Epidermal melanocyte (primary cell): ENCODE results near the gene ADGRG6.
"Not testable (repeated sequence)": the region's sequence is repeated elsewhere in the genome, so short reads cannot be mapped to it uniquely, and the experiment has no call there.

ENCODE experiments used
- DNase-seq: peaks from one replicate; pipeline ENCODE4 v3.0.0; 2011; ENCODE audit warnings: low spot score; ENCODE audit not compliant: insufficient read length

Gene ADGRG6

DNA sequence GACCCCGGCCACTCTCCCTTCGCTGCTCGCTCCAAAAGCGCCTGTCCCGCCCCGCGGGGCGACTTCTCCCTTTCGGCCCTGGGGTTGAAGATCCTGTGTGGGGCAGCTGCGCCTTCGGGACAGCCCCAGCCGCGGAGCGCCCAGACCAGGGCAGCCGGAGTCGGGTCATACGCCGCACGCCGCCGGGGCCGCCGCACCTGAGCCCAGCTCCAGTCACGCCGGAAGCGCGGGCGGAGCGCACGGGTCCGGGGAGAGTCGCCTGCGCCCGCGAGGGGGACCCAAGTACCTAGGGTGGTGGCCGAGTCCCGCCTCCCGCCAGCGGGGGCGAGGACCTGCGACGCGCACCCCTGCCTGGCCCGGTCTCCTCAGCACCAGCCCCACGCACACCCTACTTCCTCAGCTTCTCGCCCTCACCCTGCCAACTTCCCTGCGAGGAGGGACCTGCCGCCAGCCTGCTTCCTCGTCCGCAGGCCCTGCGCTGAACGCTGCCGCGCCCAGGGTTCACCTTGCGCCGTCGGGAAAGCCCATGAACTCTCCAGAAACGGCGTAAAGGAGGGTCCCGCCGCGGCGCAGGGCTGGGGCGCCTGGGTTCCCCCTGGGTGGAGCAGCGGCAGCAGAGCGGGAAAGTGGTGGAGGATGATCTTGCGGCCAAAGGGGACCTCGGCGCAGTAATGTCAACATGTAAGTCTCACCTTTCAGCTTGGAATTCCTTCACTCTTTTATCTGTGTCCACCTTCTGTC, at the start of gene ADGRG6:
ADGRG6 (plus strand) TSS at position 357 of the 741 bp plus-strand sequence; CDS start at position 680, 323 bp downstream.
- DNase-seq: no peak

DNA sequence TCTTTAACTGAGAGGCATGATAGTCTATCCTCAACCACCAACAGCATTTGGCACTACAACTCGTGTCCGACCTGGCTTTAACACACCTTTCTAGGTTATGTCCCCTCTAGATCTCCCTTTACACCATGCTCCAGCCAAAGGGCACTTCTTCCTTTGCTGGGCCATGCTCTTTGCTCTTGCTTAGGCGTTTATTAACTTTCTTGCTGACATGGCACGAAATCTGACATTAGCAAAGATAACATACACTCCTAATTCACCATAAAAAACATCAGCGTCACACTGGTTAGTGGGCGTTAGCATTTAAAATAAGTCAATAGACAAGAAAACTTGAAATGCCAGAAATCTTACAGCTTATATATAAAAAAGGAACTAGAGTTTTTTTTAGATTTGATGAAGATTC, 47.3 kb upstream of the ADGRG6 start:
- no peak for DNase-seq

DNA sequence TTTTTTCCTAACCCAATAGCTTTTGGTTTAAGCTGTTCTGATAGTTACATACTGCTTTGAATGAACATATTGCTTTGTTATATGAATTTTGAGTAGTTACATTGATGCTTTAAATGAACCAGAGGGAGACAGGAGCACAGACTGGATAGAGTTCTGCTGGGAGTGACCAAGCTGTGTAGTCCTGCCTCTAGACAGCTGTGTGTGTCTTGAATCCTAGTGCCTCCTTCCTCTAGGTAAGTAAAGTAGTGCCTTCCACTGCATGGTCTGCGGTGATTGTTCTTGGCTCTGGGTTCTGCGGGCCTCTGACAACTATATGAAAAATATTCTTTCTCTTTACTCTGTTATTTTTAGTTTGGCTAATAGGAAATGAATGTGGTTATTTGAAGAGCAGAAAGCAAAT, 46.0 kb upstream of the ADGRG6 start:
- no peak for DNase-seq

DNA sequence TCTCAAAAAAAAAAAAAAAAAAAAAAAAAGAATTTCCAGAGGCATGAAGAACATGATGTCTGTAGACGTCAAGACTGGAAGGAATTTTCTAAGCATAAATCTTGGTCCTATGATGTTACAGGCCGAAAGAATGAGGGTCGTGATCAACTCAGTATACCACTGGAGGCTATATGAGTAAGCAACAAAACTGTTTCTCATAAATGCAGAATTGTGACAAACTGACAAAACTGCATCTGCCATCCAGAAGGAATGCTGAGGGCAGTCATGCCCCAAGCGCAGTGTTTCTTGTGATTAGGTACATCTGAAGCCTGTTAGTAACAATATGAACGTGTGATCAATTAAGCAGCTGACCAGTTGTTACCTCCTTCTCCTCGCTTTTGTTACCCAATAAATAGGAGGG, 43.5 kb upstream of the ADGRG6 start:
- DNase-seq: no peak

DNA sequence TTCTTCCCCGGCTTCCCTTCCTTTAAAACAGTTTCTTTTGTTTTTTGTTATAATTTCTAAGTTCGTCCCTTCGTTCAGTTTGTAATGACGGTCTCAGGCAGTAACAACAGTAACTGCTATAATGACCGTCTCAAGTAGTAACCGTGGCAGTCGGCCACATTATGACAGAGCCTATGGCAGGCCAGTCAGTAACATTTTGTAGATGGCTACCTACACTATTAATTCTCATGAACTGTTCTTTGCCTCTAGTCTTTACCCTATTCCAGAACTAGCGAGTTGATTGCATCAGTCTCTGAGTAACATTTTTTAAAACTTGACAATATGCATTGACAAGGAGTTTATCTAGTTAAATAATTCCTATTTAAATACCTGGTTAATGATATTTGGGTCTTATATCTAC, 43.0 kb upstream of the ADGRG6 start:
- DNase-seq: no peak

- DNase-seq: no peak
Observed at GRCh38 chr6:142260748-142261147, 41.1 kb upstream of the ADGRG6 start.

DNA sequence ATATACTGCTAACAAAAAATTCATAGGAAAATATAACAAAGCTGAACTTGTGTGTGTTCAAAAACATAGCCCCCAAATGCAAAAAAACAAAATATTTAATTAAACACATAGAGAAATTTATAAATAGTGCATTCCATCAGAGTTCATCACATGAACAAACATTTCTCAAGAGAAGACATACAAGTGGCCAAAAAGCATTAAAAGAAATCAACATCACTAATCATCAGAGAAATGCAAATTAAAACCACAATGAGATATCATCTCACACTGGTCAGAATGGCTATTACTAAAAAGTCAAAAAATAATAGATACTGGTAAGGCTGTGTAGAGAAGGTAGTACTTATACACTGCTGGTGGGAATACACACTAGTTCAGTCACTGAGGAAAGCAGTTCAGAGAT, 39.6 kb upstream of the ADGRG6 start:
- no peak for DNase-seq

GRCh38 chr6:142265476-142265875, 36.3 kb upstream of the ADGRG6 start:
- DNase-seq: no peak

- no peak for DNase-seq
Observed at GRCh38 chr6:142266060-142266459, 35.7 kb upstream of the ADGRG6 start.

GRCh38 chr6:142271476-142271875, 30.3 kb upstream of the ADGRG6 start:
- DNase-seq: no peak

DNA sequence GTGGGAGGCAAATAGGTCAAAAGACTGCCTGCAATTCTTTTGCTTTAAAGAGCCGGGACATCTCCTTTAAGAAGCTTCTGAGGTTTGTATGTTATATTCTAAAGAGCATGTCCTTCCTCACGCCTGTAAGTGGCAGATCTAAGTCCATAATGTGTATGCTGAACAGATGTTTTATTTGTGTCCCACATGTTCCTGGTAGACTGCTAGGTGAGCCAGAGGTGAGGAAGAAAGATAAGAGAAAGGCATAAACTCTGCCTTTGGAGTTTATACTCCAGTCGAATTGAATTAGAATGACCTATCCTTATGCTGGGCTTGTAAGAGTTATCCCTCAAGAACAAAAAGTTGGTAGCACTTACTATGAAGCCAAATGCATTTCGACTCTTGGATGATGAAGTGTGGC, 27.2 kb upstream of the ADGRG6 start:
- no peak for DNase-seq

DNA sequence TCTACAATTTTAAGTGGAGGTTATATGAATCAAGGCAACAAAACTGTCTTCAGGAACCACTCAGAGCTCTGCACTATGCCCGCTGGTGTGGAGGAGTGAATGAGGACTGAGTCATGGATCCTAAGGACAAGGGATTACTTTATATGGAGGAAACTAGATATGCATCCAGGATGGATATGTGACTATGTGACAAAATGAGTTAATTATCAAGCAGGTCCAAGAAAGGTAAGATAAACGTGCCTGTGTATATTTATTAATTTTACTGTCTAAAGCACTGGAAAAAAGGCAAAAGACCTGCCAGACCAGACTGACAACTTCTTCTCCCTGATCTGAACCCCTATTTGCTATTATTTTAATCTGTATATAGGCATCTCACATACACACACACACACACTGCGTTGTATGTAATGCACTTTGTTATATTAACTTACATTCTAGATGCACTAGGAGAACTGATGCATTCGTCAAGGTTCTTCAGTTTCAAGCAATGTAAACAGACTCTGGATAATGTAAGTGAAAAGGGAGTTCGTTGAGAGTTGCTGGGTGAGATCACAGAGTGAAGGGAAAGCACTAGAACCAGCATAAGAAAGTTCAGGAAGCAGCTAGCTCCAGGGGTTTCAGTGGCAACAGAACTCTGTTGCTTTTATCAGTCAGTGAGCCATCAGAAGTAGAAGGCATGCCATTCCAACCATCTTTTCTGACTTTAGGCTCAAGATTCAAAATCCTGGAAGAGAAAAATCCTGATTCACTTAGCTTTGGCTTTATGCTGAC, 26.4 kb upstream of the ADGRG6 start:
- no peak for DNase-seq

GRCh38 chr6:142276256-142276655, 25.6 kb upstream of the ADGRG6 start:
- no peak for DNase-seq

DNA sequence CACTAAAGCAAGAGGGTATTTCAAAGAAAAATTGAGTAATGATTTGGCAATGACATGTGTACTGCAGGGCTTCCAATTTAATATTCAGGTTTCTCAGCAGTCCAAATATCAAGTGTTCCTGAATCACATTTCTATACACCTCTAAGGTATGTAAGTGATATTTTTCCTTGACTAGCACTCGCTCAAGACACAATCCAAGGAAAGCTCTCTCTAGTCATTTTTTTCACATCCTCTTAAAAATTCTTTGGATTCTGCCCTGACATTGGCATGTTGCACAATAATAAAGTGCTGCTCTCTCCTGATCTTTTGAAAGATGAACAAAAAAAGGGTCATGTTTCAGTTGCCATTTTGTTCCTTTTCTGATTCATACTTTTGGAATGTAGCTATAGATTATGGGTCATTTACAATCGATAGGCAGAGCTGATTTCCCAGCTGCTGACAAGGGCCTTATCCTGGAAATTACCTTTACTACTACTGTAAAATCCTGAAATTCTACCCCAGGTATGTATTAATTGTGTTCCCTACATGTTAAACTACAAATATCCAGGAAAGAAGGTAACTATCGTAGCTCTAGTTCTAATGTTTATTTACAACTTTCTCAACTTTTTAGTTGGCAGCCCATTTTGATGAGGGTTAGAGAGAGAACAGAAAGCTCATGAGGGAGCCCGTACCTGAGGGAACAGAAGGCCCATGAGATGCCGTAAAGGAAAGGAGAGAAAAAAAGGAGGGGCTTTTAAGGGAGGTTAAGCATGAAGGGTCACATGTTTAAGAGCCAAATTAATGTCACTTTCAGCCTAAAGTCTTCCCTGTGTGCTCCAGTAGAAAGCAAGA, 22.2 kb upstream of the ADGRG6 start:
- DNase-seq: no peak

DNA sequence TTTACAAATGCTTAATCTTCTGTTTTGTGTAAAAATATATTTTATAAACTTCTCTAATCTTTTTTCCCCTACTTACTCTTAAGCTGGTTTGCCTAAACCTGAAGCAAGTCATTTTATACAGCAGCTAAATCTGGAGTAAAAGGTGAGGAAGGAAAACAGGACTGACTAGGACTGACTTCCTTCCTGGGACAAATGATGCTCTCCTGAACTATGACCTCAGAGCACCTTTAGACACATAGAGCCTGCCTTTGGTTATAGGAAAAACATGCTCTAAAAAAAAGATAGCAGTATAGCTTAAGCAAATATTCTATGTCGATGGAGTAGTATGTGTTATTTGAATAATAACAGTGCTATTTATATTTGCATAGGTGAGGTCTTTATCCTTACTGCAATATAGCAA, 21.5 kb upstream of the ADGRG6 start:
- no peak for DNase-seq

GRCh38 chr6:142280927-142281326, 20.9 kb upstream of the ADGRG6 start:
- DNase-seq: no peak

- not testable (repeated sequence) for DNase-seq
Observed at GRCh38 chr6:142283138-142283537, 18.7 kb upstream of the ADGRG6 start.

DNA sequence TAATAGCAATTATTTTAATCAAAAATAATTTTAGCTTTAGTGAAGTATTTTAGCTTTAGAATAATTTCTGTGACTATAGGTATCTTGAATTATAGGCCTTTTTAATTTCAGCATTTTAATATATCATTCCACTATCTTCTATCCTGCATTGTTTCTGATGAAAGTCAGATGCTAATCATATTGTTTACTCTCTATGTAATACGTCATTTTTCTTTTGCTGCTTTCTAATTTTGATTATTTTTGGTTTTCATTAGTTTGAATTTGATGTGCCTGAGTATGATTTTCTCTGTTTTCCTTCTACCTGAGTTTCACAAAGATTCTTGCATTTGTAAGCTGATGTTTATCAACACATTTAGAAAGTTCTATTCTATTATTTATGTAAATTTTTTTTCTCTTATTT, 17.4 kb upstream of the ADGRG6 start:
- no peak for DNase-seq

- no peak for DNase-seq
Observed at GRCh38 chr6:142285235-142286087, 16.3 kb upstream of the ADGRG6 start.

DNA sequence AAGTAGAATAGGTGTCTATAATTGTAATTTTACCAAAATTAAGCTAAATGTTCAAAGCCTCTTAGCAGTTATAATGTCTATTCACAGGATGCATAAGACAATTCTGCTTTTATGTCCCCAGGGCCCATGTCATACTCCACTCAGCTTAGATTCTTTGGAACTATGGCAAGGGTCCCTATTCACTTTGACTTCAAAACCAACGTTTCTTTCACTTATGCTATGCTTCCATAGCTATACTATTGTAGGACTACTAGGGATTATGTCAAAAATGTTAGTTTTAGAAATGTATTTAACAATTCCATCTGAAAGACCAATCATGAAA, 15.8 kb upstream of the ADGRG6 start:
- DNase-seq: no peak

DNA sequence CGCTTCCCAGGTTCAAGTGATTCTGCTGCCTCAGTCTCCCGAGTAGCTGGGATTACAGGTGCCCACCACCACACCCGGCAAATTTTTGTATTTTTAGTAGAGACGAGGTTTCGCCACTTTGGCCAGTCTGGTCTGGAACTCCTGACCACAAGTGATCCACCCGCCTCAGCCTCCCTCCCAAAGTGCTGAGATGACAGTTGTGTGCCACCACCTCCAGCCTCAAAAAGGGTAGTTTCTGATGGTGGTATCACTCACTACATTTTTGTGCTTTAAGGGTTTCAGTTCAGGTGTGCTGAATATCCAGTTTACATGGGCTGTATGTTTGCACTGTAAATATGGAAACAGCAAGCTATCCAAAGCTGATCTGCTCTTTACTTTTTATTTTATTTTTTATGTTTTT, 12.1 kb upstream of the ADGRG6 start:
- no peak for DNase-seq
